ENCODE results near the gene GTF3C5. TPM values are rescaled to one million over a fixed set of nuclear protein-coding genes. Genes with fewer than 3 reads are reported as not detected.
"Not testable (repeated sequence)": the region's sequence is repeated elsewhere in the genome, so short reads cannot be mapped to it uniquely, and the experiment has no call there.

The GTF3C5 gene
- total RNA-seq, 1 donor from 2014 or later, result 83.6 TPM

- no peaks in the 10 kb centered on the region for H3K27me3 Mint-ChIP-seq
- H3K36me3 Mint-ChIP-seq, result no peaks in the 10 kb centered on the region
- H3K4me3 Mint-ChIP-seq, result no peak overlapping the region
- H3K9me3 Mint-ChIP-seq, result no peaks in the 10 kb centered on the region
- TF ChIP-seq CTCF (conservative IDR thresholded peaks at IDR 0.05), result no peak
- no peaks in the 10 kb centered on the region for H3K4me1 Mint-ChIP-seq (ENCODE audit: unreplicated experiment)
- no peak for DNase-seq (ENCODE audit: extremely low spot score, unreplicated experiment)
- H3K27ac Mint-ChIP-seq, result no peak overlapping the region
These were observed 40.8 kb downstream of the GTF3C5 start for GRCh38 chr9:133071484-133072150.

GRCh38 chr9:133072210-133072609, 41.4 kb downstream of the GTF3C5 start:
- not testable (repeated sequence) for H3K4me1 Mint-ChIP-seq (ENCODE audit: unreplicated experiment); H3K4me3 Mint-ChIP-seq; H3K27me3 Mint-ChIP-seq; DNase-seq (ENCODE audit: extremely low spot score, unreplicated experiment); H3K27ac Mint-ChIP-seq; H3K9me3 Mint-ChIP-seq; H3K36me3 Mint-ChIP-seq

GRCh38 chr9:133073086-133074014, 42.6 kb downstream of the GTF3C5 start:
- H3K36me3 Mint-ChIP-seq, result no peaks in the 10 kb centered on the region
- no peak overlapping the region for H3K27ac Mint-ChIP-seq
- DNase-seq (ENCODE audit: extremely low spot score, unreplicated experiment), result no peak
- no peak for TF ChIP-seq CTCF (conservative IDR thresholded peaks at IDR 0.05)
- no peaks in the 10 kb centered on the region for H3K9me3 Mint-ChIP-seq
- H3K27me3 Mint-ChIP-seq, result peaks cover 3% of the 10 kb centered on the region
- H3K4me1 Mint-ChIP-seq (ENCODE audit: unreplicated experiment), result no peaks in the 10 kb centered on the region
- H3K4me3 Mint-ChIP-seq, result no peak overlapping the region

GRCh38 chr9:133074111-133074651, 43.4 kb downstream of the GTF3C5 start:
- peaks cover 3% of the 10 kb centered on the region for H3K27me3 Mint-ChIP-seq
- no peaks in the 10 kb centered on the region for H3K4me1 Mint-ChIP-seq (ENCODE audit: unreplicated experiment)
- TF ChIP-seq CTCF (conservative IDR thresholded peaks at IDR 0.05), result no peak
- DNase-seq (ENCODE audit: extremely low spot score, unreplicated experiment), result no peak
- H3K36me3 Mint-ChIP-seq, result no peaks in the 10 kb centered on the region
- H3K9me3 Mint-ChIP-seq, result no peaks in the 10 kb centered on the region
- no peak overlapping the region for H3K4me3 Mint-ChIP-seq
- H3K27ac Mint-ChIP-seq, result no peak overlapping the region

GRCh38 chr9:133075925-133076630, 45.3 kb downstream of the GTF3C5 start:
- TF ChIP-seq CTCF (conservative IDR thresholded peaks at IDR 0.05), result no peak
- no peaks in the 10 kb centered on the region for H3K36me3 Mint-ChIP-seq
- peaks cover 6% of the 10 kb centered on the region for H3K27me3 Mint-ChIP-seq
- DNase-seq (ENCODE audit: extremely low spot score, unreplicated experiment), result no peak
- H3K4me3 Mint-ChIP-seq, result no peak overlapping the region
- H3K27ac Mint-ChIP-seq, result no peak overlapping the region
- H3K4me1 Mint-ChIP-seq (ENCODE audit: unreplicated experiment), result no peaks in the 10 kb centered on the region
- no peaks in the 10 kb centered on the region for H3K9me3 Mint-ChIP-seq

All from type B pancreatic cell (in vitro differentiated cells).